H9 (cell line): ENCODE measurements around the gene CRP. TPM values are rescaled to one million over a fixed set of nuclear protein-coding genes. Genes with fewer than 3 reads are reported as not detected.

Experiments
- DNase-seq: peaks from one replicate; pipeline ENCODE4 v3.0.0-alpha.2; 2017
- H2AFZ ChIP-seq: one replicate; pipeline ENCODE4 v1.6.1; 2013; ENCODE audit warnings: mild to moderate bottlenecking, low read length, control low read depth, moderate library complexity
- H2AK5ac ChIP-seq: 2 replicates; pipeline ENCODE4 v1.6.1; 2013; ENCODE audit warnings: low read length, control low read depth, mixed read lengths; ENCODE audit not compliant: insufficient read length
- H2BK120ac ChIP-seq: one replicate; pipeline ENCODE4 v1.6.1; 2013; ENCODE audit warnings: low read depth, mild to moderate bottlenecking, low read length, control low read depth, inconsistent platforms; ENCODE audit not compliant: poor library complexity, severe bottlenecking
- H2BK12ac ChIP-seq: 2 replicates; pipeline ENCODE4 v1.6.1; 2013; ENCODE audit warnings: low read length, control low read depth, mixed read lengths, low read depth; ENCODE audit not compliant: insufficient read length
- H2BK15ac ChIP-seq: 2 replicates; pipeline ENCODE4 v1.6.1; 2013; ENCODE audit warnings: low read depth, low read length, control low read depth
- H2BK20ac ChIP-seq: one replicate; pipeline ENCODE4 v1.6.1; 2013; ENCODE audit warnings: low read depth, mild to moderate bottlenecking, low read length, control low read depth, inconsistent platforms; ENCODE audit not compliant: poor library complexity, severe bottlenecking
- H2BK5ac ChIP-seq: 2 replicates; pipeline ENCODE4 v1.6.1; 2013; ENCODE audit warnings: low read length, control low read depth, mixed read lengths; ENCODE audit not compliant: insufficient read length
- H3K14ac ChIP-seq: 2 replicates; pipeline ENCODE4 v1.6.1; 2013; ENCODE audit warnings: low read length, control low read depth; ENCODE audit not compliant: insufficient read depth
- H3K18ac ChIP-seq: 2 replicates; pipeline ENCODE4 v1.6.1; 2013; ENCODE audit warnings: low read depth, mild to moderate bottlenecking, mixed read lengths, low read length, control low read depth; ENCODE audit not compliant: insufficient read length
- H3K23ac ChIP-seq: 2 replicates; pipeline ENCODE4 v1.6.1; 2013; ENCODE audit warnings: low read length, control low read depth, mixed read lengths, low read depth; ENCODE audit not compliant: insufficient read length
- H3K23me2 ChIP-seq: 2 replicates; pipeline ENCODE4 v1.6.1; 2013; ENCODE audit warnings: low read depth, mild to moderate bottlenecking, mixed read lengths, low read length, control low read depth; ENCODE audit not compliant: insufficient read length, poor library complexity, severe bottlenecking
- H3K27ac ChIP-seq: 2 replicates; pipeline ENCODE4 v1.5.1; 2013; ENCODE audit warnings: low read length, control low read depth, mixed read lengths, low read depth; ENCODE audit not compliant: insufficient read length
- H3K27me3 ChIP-seq: 2 replicates; pipeline ENCODE4 v1.6.1; 2013; ENCODE audit warnings: low read length, control low read depth, inconsistent platforms; ENCODE audit not compliant: insufficient read depth
- H3K4ac ChIP-seq: 2 replicates; pipeline ENCODE4 v1.6.1; 2013; ENCODE audit warnings: low read depth, mild to moderate bottlenecking, control low read depth, inconsistent platforms, low read length, moderate library complexity
- H3K4me1 ChIP-seq: 2 replicates; pipeline ENCODE4 v1.6.1; 2013; ENCODE audit warnings: low read length, control low read depth, inconsistent platforms; ENCODE audit not compliant: insufficient read depth
- H3K4me2 ChIP-seq: 2 replicates; pipeline ENCODE4 v1.6.1; 2013; ENCODE audit warnings: low read length, control low read depth, mixed read lengths; ENCODE audit not compliant: insufficient read length, insufficient read depth
- H3K56ac ChIP-seq: 2 replicates; pipeline ENCODE4 v1.6.1; 2013; ENCODE audit warnings: low read depth, mild to moderate bottlenecking, mixed read lengths, low read length, control low read depth; ENCODE audit not compliant: insufficient read length
- H3K79me1 ChIP-seq: 2 replicates; pipeline ENCODE4 v1.6.1; 2013; ENCODE audit warnings: low read depth, mild to moderate bottlenecking, moderate library complexity, low read length, control low read depth, inconsistent platforms; ENCODE audit not compliant: insufficient read depth, poor library complexity, severe bottlenecking
- H3K79me2 ChIP-seq: 2 replicates; pipeline ENCODE4 v1.6.1; 2013; ENCODE audit warnings: low read length, control low read depth, inconsistent platforms; ENCODE audit not compliant: insufficient read depth
- H3K9ac ChIP-seq: 2 replicates; pipeline ENCODE4 v1.6.1; 2013; ENCODE audit warnings: low read length, control low read depth, mixed read lengths; ENCODE audit not compliant: insufficient read length; ENCODE audit errors: extremely low read depth
- H3K9me3 ChIP-seq: one replicate; pipeline ENCODE4 v1.6.1; 2013; ENCODE audit warnings: low read depth, low read length, inconsistent platforms; ENCODE audit not compliant: control insufficient read depth
- H3T11ph ChIP-seq: one replicate; pipeline ENCODE4 v1.6.1; 2013; ENCODE audit warnings: mild to moderate bottlenecking, low read length, control low read depth, inconsistent platforms
- H4K20me1 ChIP-seq: one replicate; pipeline ENCODE4 v1.6.1; 2013; ENCODE audit not compliant: control insufficient read depth, insufficient read length, insufficient read depth
- H4K5ac ChIP-seq: 2 replicates; pipeline ENCODE4 v1.6.1; 2013; ENCODE audit warnings: low read depth, mild to moderate bottlenecking, mixed read lengths, low read length, control low read depth; ENCODE audit not compliant: insufficient read length
- H4K8ac ChIP-seq: replicated peaks from 2 replicates; pipeline ENCODE4 v1.6.1; 2013; ENCODE audit warnings: low read length, control low read depth, mixed read lengths, low read depth; ENCODE audit not compliant: insufficient read length
- H4K91ac ChIP-seq: 2 replicates; pipeline ENCODE4 v1.6.1; 2013; ENCODE audit warnings: low read depth, mild to moderate bottlenecking, moderate library complexity, mixed read lengths, low read length, control low read depth; ENCODE audit not compliant: insufficient read length
- H3K27ac Mint-ChIP-seq, 3 experiments: 2 replicates in 2 of 3; 3 replicates in 1 of 3; pipeline ENCODE4 v1.8.0; 2020 to 2021; ENCODE audit warnings: mixed read lengths in 3 of 3, mild to moderate bottlenecking in 1 of 3, moderate library complexity in 1 of 3
- H3K27me3 Mint-ChIP-seq: 2 replicates; pipeline ENCODE4 v1.8.0; 2021; ENCODE audit warnings: low read depth, mild to moderate bottlenecking, moderate library complexity, mixed read lengths
- H3K36me3 Mint-ChIP-seq, 3 experiments: 2 replicates in 2 of 3; 3 replicates in 1 of 3; pipeline ENCODE4 v1.8.0; 2020 to 2021; ENCODE audit warnings: low read depth in 3 of 3, mixed read lengths in 3 of 3; ENCODE audit not compliant: insufficient read depth in 1 of 3
- H3K4me1 Mint-ChIP-seq, 2 experiments: 2 replicates each; pipeline ENCODE4 v1.8.0; 2020; ENCODE audit warnings: mixed read lengths in 2 of 2
- H3K4me3 Mint-ChIP-seq, 2 experiments: 2 replicates in 1 of 2; 3 replicates in 1 of 2; pipeline ENCODE4 v1.8.0; 2020 to 2021; ENCODE audit warnings: mild to moderate bottlenecking in 2 of 2, mixed read lengths in 2 of 2, moderate library complexity in 1 of 2
- H3K9me3 Mint-ChIP-seq, 2 experiments: 2 replicates in 1 of 2; 3 replicates in 1 of 2; pipeline ENCODE4 v1.8.0; 2020; ENCODE audit warnings: mild to moderate bottlenecking in 2 of 2, mixed read lengths in 2 of 2, moderate library complexity in 1 of 2
- WGBS: extraction: QIAGEN DNeasy Blood & Tissue Kit; methylation state at CpG from one replicate; pipeline ENCODE4 v1.1.7; 2013; ENCODE audit warnings: missing lambda C conversion rate, low lambda C conversion rate, mixed read lengths; ENCODE audit not compliant: insufficient read length; ENCODE audit errors: extremely low coverage; 5-methylcytosine and 5-hydroxymethylcytosine counted together
- total RNA-seq: library from RNA; stranded (reverse); gene quantifications from 2 replicates; pipeline ENCODE4 v1.2.1, GENCODE V29; 2021
- TF ChIP-seq, protein P1 (sequence below): fragments of 200-600 bp; sonication (generic); conservative IDR thresholded peaks from 3 replicates; pipeline ENCODE4 v1.8.0; 2021; ENCODE audit warnings: antibody characterized with exemption, mild to moderate bottlenecking

Gene CRP
- total RNA-seq, 1 experiment from 2014 or later = not detected

DNA sequence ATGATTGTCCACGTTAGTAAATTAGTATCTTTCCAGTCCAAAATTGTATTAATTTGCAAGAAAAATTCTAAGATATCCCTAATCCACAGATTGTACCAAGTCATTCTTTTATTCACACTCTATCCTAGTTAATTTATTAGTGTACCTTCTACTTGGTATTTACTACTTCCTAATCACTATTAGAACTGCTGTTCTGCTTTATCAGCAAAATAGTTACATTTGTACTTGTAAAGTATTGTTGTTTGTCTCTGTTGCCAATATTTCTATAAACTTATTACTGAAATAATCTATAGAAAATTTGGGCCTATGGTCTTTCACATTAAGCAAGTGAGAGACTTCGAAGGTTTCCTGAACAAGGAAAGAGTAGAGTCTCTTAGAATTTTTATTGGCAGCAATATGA, 5.6 kb upstream of the CRP start:
- H2BK15ac ChIP-seq = no peak overlapping the region
- H3K23ac ChIP-seq = no peak overlapping the region
- no peaks in the 10 kb centered on the region for H3K79me1 ChIP-seq
- no peak overlapping the region for H3K18ac ChIP-seq
- no peaks in the 10 kb centered on the region for H3K23me2 ChIP-seq
- peaks cover 18% of the 10 kb centered on the region for H3K9me3 ChIP-seq
- H2BK12ac ChIP-seq = no peak overlapping the region
- Mint-ChIP-seq H3K9me3 (peaks cover 64 to 70% of the 10 kb centered on the region in 2 experiments), H3K4me3 (no peak overlapping the region), H3K36me3 (peaks cover 22 to 37% (median 33%) of the 10 kb centered on the region in 3 experiments), H3K27ac (no peak overlapping the region), H3K27me3 (no peaks in the 10 kb centered on the region; the same call in 1 of the 2 replicates), H3K4me1 (no peaks in the 10 kb centered on the region)
- no peak overlapping the region for H2BK5ac ChIP-seq
- H4K8ac ChIP-seq = no peak overlapping the region
- H3K56ac ChIP-seq = no peak overlapping the region
- no peak overlapping the region for H4K5ac ChIP-seq
- H3K27me3 ChIP-seq = no peaks in the 10 kb centered on the region
- H2AFZ ChIP-seq = no peak overlapping the region
- no peak overlapping the region for H3K27ac ChIP-seq
- no peak overlapping the region for H3K9ac ChIP-seq
- H3K4me2 ChIP-seq = no peak overlapping the region
- H3K4me1 ChIP-seq = no peaks in the 10 kb centered on the region
- no peaks in the 10 kb centered on the region for H4K20me1 ChIP-seq
- no peak overlapping the region for H3K14ac ChIP-seq
- no peaks in the 10 kb centered on the region for H3K79me2 ChIP-seq
- DNase-seq = no peak
- TF ChIP-seq, protein P1, sequence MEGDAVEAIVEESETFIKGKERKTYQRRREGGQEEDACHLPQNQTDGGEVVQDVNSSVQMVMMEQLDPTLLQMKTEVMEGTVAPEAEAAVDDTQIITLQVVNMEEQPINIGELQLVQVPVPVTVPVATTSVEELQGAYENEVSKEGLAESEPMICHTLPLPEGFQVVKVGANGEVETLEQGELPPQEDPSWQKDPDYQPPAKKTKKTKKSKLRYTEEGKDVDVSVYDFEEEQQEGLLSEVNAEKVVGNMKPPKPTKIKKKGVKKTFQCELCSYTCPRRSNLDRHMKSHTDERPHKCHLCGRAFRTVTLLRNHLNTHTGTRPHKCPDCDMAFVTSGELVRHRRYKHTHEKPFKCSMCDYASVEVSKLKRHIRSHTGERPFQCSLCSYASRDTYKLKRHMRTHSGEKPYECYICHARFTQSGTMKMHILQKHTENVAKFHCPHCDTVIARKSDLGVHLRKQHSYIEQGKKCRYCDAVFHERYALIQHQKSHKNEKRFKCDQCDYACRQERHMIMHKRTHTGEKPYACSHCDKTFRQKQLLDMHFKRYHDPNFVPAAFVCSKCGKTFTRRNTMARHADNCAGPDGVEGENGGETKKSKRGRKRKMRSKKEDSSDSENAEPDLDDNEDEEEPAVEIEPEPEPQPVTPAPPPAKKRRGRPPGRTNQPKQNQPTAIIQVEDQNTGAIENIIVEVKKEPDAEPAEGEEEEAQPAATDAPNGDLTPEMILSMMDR = no peak
- no peak overlapping the region for H2BK120ac ChIP-seq
- H3T11ph ChIP-seq = no peak overlapping the region
- WGBS = no CpG with 5 or more reads among the region's 2 CpGs
- H3K4ac ChIP-seq = no peak overlapping the region
- no peak overlapping the region for H2AK5ac ChIP-seq
- no peak overlapping the region for H2BK20ac ChIP-seq
- no peak overlapping the region for H4K91ac ChIP-seq
